ENCODE results near the gene TGFA. TPM values are rescaled to one million over a fixed set of nuclear protein-coding genes. Genes with fewer than 3 reads are reported as not detected.

Gene TGFA
- total and polyA plus RNA-seq, 10 of the 15 experiments (the other 5 are each of a cell fraction or from before 2014, with no cell fraction given) = 0.03 to 0.23 TPM; not detected in 8

DNA sequence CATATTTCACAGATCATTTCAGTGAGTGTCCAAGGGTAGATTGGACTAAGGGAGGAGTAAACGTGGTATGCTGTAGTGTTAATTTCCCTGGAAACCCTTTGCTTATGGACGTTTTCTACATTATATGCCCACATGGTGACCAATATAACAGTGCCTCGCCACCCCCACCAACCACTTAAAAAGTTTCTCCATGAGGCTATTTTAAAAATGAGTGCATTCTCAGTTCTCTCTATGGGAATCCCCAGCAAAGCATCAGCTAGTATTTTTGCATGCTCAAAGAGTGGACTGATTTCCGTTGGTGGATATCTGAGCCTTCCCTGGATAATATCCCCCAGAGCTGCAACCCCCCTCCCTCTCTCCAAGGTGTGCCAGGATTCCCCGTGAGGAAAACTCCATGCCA is 73.2 kb downstream of the TGFA start:
- SMC1A ChIA-PET (ENCODE audit: uncharacterized antibody, unreplicated experiment) = interaction anchor here (1.0 kb wide), 1 partner anchor 56 kb away, joined by 3 read pairs; no protein-coding TSS in a partner anchor
- in situ Hi-C loops (cut with MboI) = no loop called here

More for the DNA sequence above, 73.2 kb downstream of the TGFA start:
- 3% methylated on average over 5 of the region's 5 CpGs for WGBS (ENCODE audit: insufficient coverage, insufficient replicate concordance, low lambda C conversion rate, missing lambda C conversion rate)
- Histone ChIP-seq H3K27ac (ENCODE audit: control insufficient read depth, insufficient read depth) (no peak overlapping the region), H3K4me2 (ENCODE audit: control insufficient read depth, insufficient read depth) (peak overlapping the region; percentile 69), H3K4me1 (ENCODE audit: control insufficient read depth, insufficient read depth, low read length) (peaks cover 10% of the 10 kb centered on the region), H3K9me3 (replicated peaks; ENCODE audit: control insufficient read depth, insufficient read depth, low read length) (peaks cover 6% of the 10 kb centered on the region; the same call in 2 of the 3 replicates), H3K36me3 (ENCODE audit: control insufficient read depth in 2 of 2, insufficient read depth in 2 of 2, low read length in 1 of 2) (no peaks in the 10 kb centered on the region), H3K9ac (ENCODE audit: control insufficient read depth, insufficient read depth, low read length) (no peak overlapping the region), H2AFZ (ENCODE audit: control insufficient read depth, low read depth, low read length) (no peak overlapping the region), H4K20me1 (ENCODE audit: control insufficient read depth, insufficient read depth) (no peaks in the 10 kb centered on the region), H3K27me3 (replicated peaks in 1 of 2; ENCODE audit: control insufficient read depth in 2 of 2, insufficient read depth in 2 of 2, low read length in 1 of 2) (peaks cover 0 to 11% of the 10 kb centered on the region in 2 experiments; a peak in 2 of 4 replicates), H3K4me3 (no peak overlapping the region; the same call in 1 of the 2 replicates), H3K79me2 (ENCODE audit: control insufficient read depth, insufficient read depth, low read length) (no peaks in the 10 kb centered on the region)
- BruUV-seq (replicated peaks) = no TSS peak
- POLR2A ChIA-PET = no interaction called here
- RAD21 ChIA-PET (ENCODE audit: unreplicated experiment) = no interaction called here
- CTCF ChIA-PET = interaction anchor here (1.1 kb wide), 1 partner anchor 15 kb away, joined by 3 read pairs; no protein-coding TSS in a partner anchor
- FAIRE-seq = no peak
- peak; percentile 34; the same call in 1 of the 2 replicates for TF ChIP-seq TCF7 (IDR thresholded peaks at IDR 0.05; ENCODE audit: borderline replicate concordance)
- peak; percentile 68; the same call in 1 of the 2 replicates for TF ChIP-seq FOXM1 (IDR thresholded peaks at IDR 0.05; ENCODE audit: low read depth, low read length)
- TF ChIP-seq NFIC (IDR thresholded peaks at IDR 0.05; ENCODE audit: low read depth, low read length) = peak; percentile 63
- no peak for TF ChIP-seq REST (IDR thresholded peaks at IDR 0.05; ENCODE audit: low read depth, low read length)
- TF ChIP-seq CBX3 (IDR thresholded peaks at IDR 0.05; ENCODE audit: borderline replicate concordance, low read depth) = no peak
- 0 out of 2 replicates have a peak, but pooled peaks have one; percentile 3 for TF ChIP-seq BCL11A (IDR thresholded peaks at IDR 0.05; ENCODE audit: low read depth, low read length)
- peak; percentile 52 for TF ChIP-seq RUNX3 (IDR thresholded peaks at IDR 0.05; ENCODE audit: low read length)
- no peak for TF ChIP-seq ASH2L (IDR thresholded peaks at IDR 0.05; ENCODE audit: borderline replicate concordance, low read depth)
- no peak for TF ChIP-seq HDAC6 (IDR thresholded peaks at IDR 0.05; ENCODE audit: unreplicated experiment)
- TF ChIP-seq STAT3 (IDR thresholded peaks at IDR 0.05; ENCODE audit: low read depth, low read length) = no peak
- peak; percentile 84 for TF ChIP-seq MEF2A (IDR thresholded peaks at IDR 0.05; ENCODE audit: insufficient read depth, low read depth, low read length)
- TF ChIP-seq SPI1 (IDR thresholded peaks at IDR 0.05; ENCODE audit: borderline replicate concordance, insufficient read depth, low read depth, low read length) = peak; percentile 52; the same call in 1 of the 2 replicates
- ATAC-seq = peak; percentile 74
- no peak for DNase-seq (ENCODE audit: low read depth, low spot score)
- intact Hi-C loops (cut with micrococcal nuclease; ENCODE audit: unreplicated experiment) = no loop called here
